Omental fat pad (tissue), 4 donors: ENCODE results near the gene BCL2L11. TPM values are rescaled to one million over a fixed set of nuclear protein-coding genes. Genes with fewer than 3 reads are reported as not detected.

Experiments
- ATAC-seq: fragments of 150-250 bp; one replicate; pipeline ENCODE4 v1.9.1; 2016; ENCODE audit warnings: mild to moderate bottlenecking, moderate library complexity; ENCODE audit not compliant: low FRiP score
- DNase-seq: peaks from one replicate; pipeline ENCODE4 v3.0.0-alpha.2; 2019; ENCODE audit warnings: low spot score
- CTCF ChIP-seq, 3 donors: fragments of 450-650 bp; IDR thresholded peaks; one replicate each; pipeline ENCODE4 v1.5.1; 2016 to 2017; ENCODE audit warnings: antibody characterized with exemption in 3 of 3, mild to moderate bottlenecking in 3 of 3, moderate library complexity in 2 of 3
- total RNA-seq, 4 donors: library from RNA; depleted of rRNA; stranded (reverse); fragments of >200 nt; gene quantifications; one replicate each; pipeline ENCODE4 v1.1.0, GENCODE V29; 2016

Gene BCL2L11
- total RNA-seq, 4 donors from 2014 or later: 16.1 to 20.2 (median 17.9) TPM

DNA sequence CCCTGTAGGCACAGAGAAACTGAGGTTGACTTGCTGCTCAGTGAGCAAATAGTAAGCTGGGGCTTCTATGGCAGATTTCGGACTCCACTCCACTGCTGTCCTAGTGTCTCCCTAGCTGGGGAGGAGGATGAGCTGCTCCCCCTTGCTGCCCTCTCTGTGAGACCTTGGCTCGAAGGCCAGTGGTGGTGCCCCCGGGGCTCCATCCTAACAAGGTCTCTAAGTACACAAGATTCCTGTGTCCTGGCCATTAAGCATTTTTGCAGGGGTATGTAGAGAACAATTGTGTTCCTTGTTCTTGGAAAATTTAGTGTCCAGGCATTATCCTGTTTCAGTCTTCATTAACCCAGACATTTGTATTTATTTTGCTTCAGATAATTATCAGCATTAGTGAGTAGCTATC, 21.3 kb upstream of the BCL2L11 start:
- no peak for TF ChIP-seq CTCF (IDR thresholded peaks at IDR 0.05)
- ATAC-seq: no peak
- no peak for DNase-seq

DNA sequence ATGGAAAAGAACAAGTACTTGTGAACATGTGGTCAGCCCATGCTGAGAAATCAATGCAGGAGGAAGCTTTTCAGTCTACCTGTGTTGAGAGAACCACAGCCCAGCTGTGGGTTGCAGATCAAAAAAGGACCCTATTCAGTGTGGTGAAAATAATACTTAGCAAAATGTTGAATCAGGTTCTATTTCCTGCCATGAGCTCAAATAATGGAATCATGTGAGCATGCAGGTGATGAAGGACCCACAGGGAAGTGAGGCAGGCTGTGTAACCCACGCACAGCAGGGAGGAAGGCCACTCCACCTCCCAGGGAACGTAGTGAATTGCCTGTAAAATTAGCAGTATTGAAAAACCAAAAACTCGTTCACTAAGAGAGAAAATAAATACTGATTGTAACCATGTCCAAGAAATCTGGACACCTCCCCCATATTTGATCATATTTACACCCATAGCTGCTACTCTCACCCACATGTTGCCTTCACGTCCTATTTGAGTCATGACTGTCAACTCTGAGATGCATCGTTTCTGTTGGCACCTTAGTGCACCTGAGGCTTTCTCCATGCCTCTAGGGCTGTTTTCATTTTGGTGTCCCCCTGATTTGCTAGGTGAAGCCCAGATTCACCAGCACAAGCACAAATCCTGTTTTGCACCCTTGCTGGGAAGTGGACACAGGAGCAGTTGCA, 20.5 kb upstream of the BCL2L11 start:
- ATAC-seq: no peak
- TF ChIP-seq CTCF (IDR thresholded peaks at IDR 0.05): no peak

GRCh38 chr2:111100765-111101162, 19.9 kb upstream of the BCL2L11 start:
- DNase-seq: no peak
- TF ChIP-seq CTCF (IDR thresholded peaks at IDR 0.05): no peak
- ATAC-seq: no peak

More for the DNA sequence above, 20.5 kb upstream of the BCL2L11 start:
- no peak for DNase-seq

- DNase-seq: no peak
- TF ChIP-seq CTCF (IDR thresholded peaks at IDR 0.05): no peak
- no peak for ATAC-seq
Observed at GRCh38 chr2:111101592-111101991, 19.1 kb upstream of the BCL2L11 start.

- ATAC-seq: no peak
- TF ChIP-seq CTCF (IDR thresholded peaks at IDR 0.05): no peak
Observed at GRCh38 chr2:111102216-111102615, 18.5 kb upstream of the BCL2L11 start.

GRCh38 chr2:111105926-111106325, 14.8 kb upstream of the BCL2L11 start:
- DNase-seq: no peak
- TF ChIP-seq CTCF (IDR thresholded peaks at IDR 0.05): no peak

More at GRCh38 chr2:111102216-111102615, 18.5 kb upstream of the BCL2L11 start:
- DNase-seq: no peak

GRCh38 chr2:111106706-111107105, 14.0 kb upstream of the BCL2L11 start:
- no peak for TF ChIP-seq CTCF (IDR thresholded peaks at IDR 0.05)

More at GRCh38 chr2:111105926-111106325, 14.8 kb upstream of the BCL2L11 start:
- ATAC-seq: no peak

More at GRCh38 chr2:111106706-111107105, 14.0 kb upstream of the BCL2L11 start:
- no peak for DNase-seq
- no peak for ATAC-seq
